Spleen (tissue), 11 donors: ENCODE measurements around the gene CNTNAP2. TPM values are rescaled to one million over a fixed set of nuclear protein-coding genes. Genes with fewer than 3 reads are reported as not detected.

Experiments used
- DNase-seq: peaks from one replicate; pipeline ENCODE4 v3.0.0-alpha.2; 2020
- H3K27ac ChIP-seq, 8 donors: fragments of 200-600 bp; sonication (generic) in 7 of 8; 1 replicate in 4 of 8; 2 replicates in 4 of 8; pipeline versions ENCODE4 v1.5.0 to v1.8.0; 2016 to 2021; ENCODE audit warnings: inconsistent platforms in 4 of 8, mild to moderate bottlenecking in 4 of 8, moderate library complexity in 1 of 8
- H3K27me3 ChIP-seq, 7 donors: fragments of 200-600 bp; sonication (generic) in 6 of 7; replicated peaks in 1 of 7; 1 replicate in 4 of 7; 2 replicates in 3 of 7; pipeline versions ENCODE4 v1.5.0 to v1.8.0; 2016 to 2021; ENCODE audit warnings: inconsistent platforms in 3 of 7, mild to moderate bottlenecking in 1 of 7
- H3K36me3 ChIP-seq, 6 donors: fragments of 200-600 bp; sonication (generic) in 5 of 6; 1 replicate in 4 of 6; 2 replicates in 2 of 6; pipeline versions ENCODE4 v1.5.0 to v1.8.0; 2016 to 2021; ENCODE audit warnings: inconsistent platforms in 2 of 6
- H3K4me1 ChIP-seq, 6 donors: fragments of 200-600 bp; sonication (generic) in 5 of 6; 1 replicate in 3 of 6; 2 replicates in 3 of 6; pipeline versions ENCODE4 v1.5.0 to v1.8.0; 2016 to 2021; ENCODE audit warnings: inconsistent platforms in 3 of 6
- H3K4me3 ChIP-seq, 8 donors: fragments of 200-600 bp; sonication (generic) in 7 of 8; 1 replicate in 4 of 8; 2 replicates in 4 of 8; pipeline versions ENCODE4 v1.5.0 to v1.8.0; 2016 to 2021; ENCODE audit warnings: inconsistent platforms in 4 of 8, mild to moderate bottlenecking in 4 of 8, moderate library complexity in 2 of 8
- H3K9me3 ChIP-seq, 8 donors: fragments of 200-600 bp; sonication (generic) in 7 of 8; 1 replicate in 4 of 8; 2 replicates in 4 of 8; pipeline versions ENCODE4 v1.5.0 to v1.8.0; 2016 to 2021; ENCODE audit warnings: inconsistent platforms in 4 of 8
- CTCF ChIP-seq, 11 experiments: fragments of 200-600 bp in 7 of 11; fragments of 450-650 bp in 4 of 11; sonication (generic) in 4 of 11; IDR thresholded peaks in 8 of 11; conservative IDR thresholded peaks in 3 of 11; 1 replicate in 7 of 11; 2 replicates in 4 of 11; pipeline versions ENCODE4 v1.4.0 to v1.8.0; 2016 to 2021; ENCODE audit warnings: antibody characterized with exemption in 11 of 11, inconsistent platforms in 4 of 11, mild to moderate bottlenecking in 1 of 11
- POLR2A ChIP-seq, 3 donors: fragments of 450-650 bp; IDR thresholded peaks; one replicate each; pipeline ENCODE4 v1.5.1; 2017; ENCODE audit warnings: antibody characterized with exemption in 3 of 3, mild to moderate bottlenecking in 1 of 3
- POLR2AphosphoS5 ChIP-seq, 3 donors: sonication (generic); formaldehyde crosslinking; IDR thresholded peaks; one replicate each; pipeline ENCODE4 v1.5.1; 2017; ENCODE audit warnings: antibody characterized with exemption in 3 of 3
- WGBS, 5 donors: extraction: QIAGEN DNeasy Blood & Tissue Kit in 3 of 5; methylation state at CpG; one replicate each; pipeline versions ENCODE4 v1.1.5 to v1.1.7; 2013 to 2018; 5-methylcytosine and 5-hydroxymethylcytosine counted together
- intact Hi-C: fragments of 100-400 bp; cut with DNase I; formaldehyde crosslinking; loops from one replicate; pipeline ENCODE4 v1.15.0; 2023; ENCODE audit warnings: low total_unique reads
- polyA plus RNA-seq, 3 donors: library from polyadenylated mRNA; stranded (reverse); fragments of 200-250 nt; gene quantifications; one replicate each; pipeline ENCODE4 v1.2.1, GENCODE V29; 2013
- total RNA-seq, 7 donors: library from RNA; depleted of rRNA in 3 of 7; stranded (reverse); fragments of >200 nt in 3 of 7; fragmentation: NEBNext Ultra II Directional in 4 of 7; extraction: Animal tissue kit (Norgen Biotek cat#: 25700) in 4 of 7; gene quantifications; one replicate each; pipeline versions ENCODE4 v1.1.0 to v1.2.1, GENCODE V29; 2016 to 2021
- donor health status: healthy with polysubstance abuse.
- donor health status: DM: no; HTN: no; CAD: no; lungs with moderate emphysema.
- donor health status: DM: no; HTN: no; CAD: no.
- donor health status: Bipolar disorder and iron deficiency.
- donor health status: healthy.
- donor health status: DM: no; HTN: no; CAD: no.
- donor health status: DM: yes; HTN: yes; CAD: no.

The CNTNAP2 gene
- total and polyA plus RNA-seq, 10 donors = 0.13 to 2.0 (median 0.82) TPM

- no peaks in the 10 kb centered on the region for H3K4me1 ChIP-seq
- no peak for TF ChIP-seq CTCF (IDR thresholded peaks at IDR 0.05 in 8 of 11, conservative IDR thresholded peaks at IDR 0.05 in 3 of 11)
- TF ChIP-seq POLR2AphosphoS5 (IDR thresholded peaks at IDR 0.05) = no peak
- TF ChIP-seq POLR2A (IDR thresholded peaks at IDR 0.05) = no peak
- H3K4me3 ChIP-seq = no peak overlapping the region
- no peaks in the 10 kb centered on the region for H3K9me3 ChIP-seq
- DNase-seq = no peak
- WGBS, 5 donors = 67 to 78% (median 68%) methylated on average over 5 of the region's 5 CpGs
- no peaks in the 10 kb centered on the region for H3K27me3 ChIP-seq
- H3K36me3 ChIP-seq = no peaks in the 10 kb centered on the region
- intact Hi-C loops = no loop called here
- H3K27ac ChIP-seq = no peak overlapping the region
These were observed 1910.1 kb downstream of the CNTNAP2 start for GRCh38 chr7:148026713-148027112.

- Histone ChIP-seq H3K4me3 (no peak overlapping the region), H3K36me3 (no peaks in the 10 kb centered on the region), H3K27me3 (no peaks in the 10 kb centered on the region), H3K9me3 (no peaks in the 10 kb centered on the region), H3K27ac (no peak overlapping the region), H3K4me1 (no peaks in the 10 kb centered on the region)
- no peak for TF ChIP-seq CTCF (IDR thresholded peaks at IDR 0.05 in 8 of 11, conservative IDR thresholded peaks at IDR 0.05 in 3 of 11)
- no peak for TF ChIP-seq POLR2AphosphoS5 (IDR thresholded peaks at IDR 0.05)
- TF ChIP-seq POLR2A (IDR thresholded peaks at IDR 0.05) = no peak
- DNase-seq = no peak
- intact Hi-C loops = no loop called here
- WGBS, 5 donors = 86 to 96% (median 96%) methylated on average over 3 of the region's 3 CpGs
These were observed 1911.6 kb downstream of the CNTNAP2 start for GRCh38 chr7:148028165-148028564.

- WGBS, 5 donors = 69 to 79% (median 71%) methylated on average over 2 of the region's 2 CpGs
- DNase-seq = no peak
- H3K27me3 ChIP-seq = no peaks in the 10 kb centered on the region
- no peaks in the 10 kb centered on the region for H3K4me1 ChIP-seq
- TF ChIP-seq POLR2AphosphoS5 (IDR thresholded peaks at IDR 0.05) (no peak), POLR2A (IDR thresholded peaks at IDR 0.05) (no peak), CTCF (IDR thresholded peaks at IDR 0.05 in 8 of 11, conservative IDR thresholded peaks at IDR 0.05 in 3 of 11) (no peak)
- no peak overlapping the region for H3K4me3 ChIP-seq
- H3K9me3 ChIP-seq = no peaks in the 10 kb centered on the region
- intact Hi-C loops = no loop called here
- H3K27ac ChIP-seq = no peak overlapping the region
- H3K36me3 ChIP-seq = no peaks in the 10 kb centered on the region
These were observed 1914.4 kb downstream of the CNTNAP2 start for GRCh38 chr7:148031019-148031418.

GRCh38 chr7:148031811-148032210, 1915.2 kb downstream of the CNTNAP2 start:
- Histone ChIP-seq H3K36me3 (no peaks in the 10 kb centered on the region), H3K4me3 (no peak overlapping the region), H3K4me1 (no peaks in the 10 kb centered on the region), H3K9me3 (no peaks in the 10 kb centered on the region), H3K27me3 (no peaks in the 10 kb centered on the region), H3K27ac (no peak overlapping the region)
- 59 to 88% (median 76%) methylated on average over 8 of the region's 8 CpGs for WGBS, 5 donors
- intact Hi-C loops = no loop called here
- TF ChIP-seq POLR2AphosphoS5 (IDR thresholded peaks at IDR 0.05) (no peak), POLR2A (IDR thresholded peaks at IDR 0.05) (no peak), CTCF (IDR thresholded peaks at IDR 0.05 in 8 of 11, conservative IDR thresholded peaks at IDR 0.05 in 3 of 11) (no peak)
- no peak for DNase-seq
